MM.1S (cell line): ENCODE measurements around the gene LHPP.

Source experiments
- DNase-seq: peaks from one replicate; pipeline ENCODE4 v3.0.0-alpha.2; 2015
- H2AFZ ChIP-seq: fragments of 300-600 bp; sonication (generic); 2 replicates; pipeline ENCODE4 v1.6.0; 2016; ENCODE audit warnings: antibody characterized with exemption, low read length
- H3F3A ChIP-seq: fragments of 300-600 bp; sonication (generic); 2 replicates; pipeline ENCODE4 v1.6.1; 2016; ENCODE audit warnings: mild to moderate bottlenecking, antibody characterized with exemption, low read length, moderate library complexity, mixed read lengths; ENCODE audit not compliant: insufficient read depth
- H3K27ac ChIP-seq: fragments of 300-600 bp; sonication (generic); 2 replicates; pipeline ENCODE4 v1.5.1; 2016; ENCODE audit warnings: mild to moderate bottlenecking, low read length
- H3K27me3 ChIP-seq: fragments of 300-600 bp; sonication (generic); replicated peaks from 2 replicates; pipeline ENCODE4 v1.6.0; 2016; ENCODE audit warnings: low read length; ENCODE audit not compliant: insufficient read depth
- H3K36me3 ChIP-seq: fragments of 300-600 bp; sonication (generic); replicated peaks from 2 replicates; pipeline ENCODE4 v1.6.1; 2016; ENCODE audit warnings: mild to moderate bottlenecking, low read length, mixed read lengths; ENCODE audit not compliant: insufficient read depth
- H3K4me1 ChIP-seq: fragments of 300-600 bp; sonication (generic); 2 replicates; pipeline ENCODE4 v1.6.1; 2016; ENCODE audit warnings: low read length, mixed read lengths
- H3K4me2 ChIP-seq: fragments of 300-600 bp; sonication (generic); 2 replicates; pipeline ENCODE4 v1.6.0; 2016; ENCODE audit warnings: low read depth, low read length
- H3K4me3 ChIP-seq: fragments of 300-600 bp; sonication (generic); 2 replicates; pipeline ENCODE4 v1.5.1; 2016; ENCODE audit warnings: low read length, mixed read lengths
- H3K79me2 ChIP-seq: fragments of 300-600 bp; sonication (generic); 2 replicates; pipeline ENCODE4 v1.6.1; 2016; ENCODE audit warnings: mixed run types, low read length, mixed read lengths
- H3K9ac ChIP-seq: fragments of 300-600 bp; sonication (generic); 2 replicates; pipeline ENCODE4 v1.6.1; 2016; ENCODE audit warnings: low read length, mixed read lengths
- H3K9me2 ChIP-seq: fragments of 300-600 bp; sonication (generic); replicated peaks from 2 replicates; pipeline ENCODE4 v1.6.1; 2016; ENCODE audit warnings: mild to moderate bottlenecking, low read length, mixed read lengths; ENCODE audit not compliant: insufficient read depth
- H3K9me3 ChIP-seq: fragments of 300-600 bp; sonication (generic); replicated peaks from 2 replicates; pipeline ENCODE4 v1.6.1; 2016; ENCODE audit warnings: mild to moderate bottlenecking, low read length, mixed read lengths; ENCODE audit not compliant: insufficient read depth
- H4K20me1 ChIP-seq: fragments of 300-600 bp; sonication (generic); 2 replicates; pipeline ENCODE4 v1.6.1; 2016; ENCODE audit warnings: mild to moderate bottlenecking, low read length, moderate library complexity, mixed read lengths; ENCODE audit not compliant: insufficient read depth
- EZH2 ChIP-seq: fragments of 300-600 bp; sonication (generic); optimal IDR thresholded peaks from 2 replicates; pipeline ENCODE3; 2017; ENCODE audit warnings: low read depth, mild to moderate bottlenecking, antibody characterized with exemption, low read length, mixed read lengths
- EZH2phosphoT487 ChIP-seq: fragments of 300-600 bp; sonication (generic); IDR thresholded peaks from 2 replicates; pipeline ENCODE4 v1.6.1; 2018; ENCODE audit warnings: antibody characterized with exemption, low read length
- TF ChIP-seq, protein P1 (sequence below): fragments of 300-600 bp; sonication (generic); IDR thresholded peaks from 2 replicates; pipeline ENCODE4 v1.5.1; 2016; ENCODE audit warnings: antibody characterized with exemption, low read length, mixed read lengths

The LHPP gene

DNA sequence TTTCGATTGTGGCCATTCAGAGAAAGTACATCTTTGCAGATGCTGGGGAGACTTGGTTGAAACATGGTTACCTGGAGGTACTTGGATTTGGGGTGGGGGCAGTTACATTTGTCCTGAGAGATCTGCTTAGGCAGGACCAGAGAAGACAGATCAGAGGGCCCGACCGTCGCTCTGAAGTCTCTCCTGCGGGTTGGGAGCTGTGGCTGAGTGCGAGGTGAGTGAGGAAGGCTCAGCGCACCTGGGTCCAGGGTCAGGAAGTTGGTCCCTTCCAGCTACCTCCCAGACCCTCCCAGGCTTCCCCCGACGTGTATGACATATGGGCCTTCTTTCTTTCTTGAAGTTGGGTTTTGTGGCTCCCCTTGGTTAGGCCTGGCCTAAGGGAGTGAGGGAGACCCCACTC is 56.3 kb downstream of the LHPP start:
- TF ChIP-seq, protein P1, sequence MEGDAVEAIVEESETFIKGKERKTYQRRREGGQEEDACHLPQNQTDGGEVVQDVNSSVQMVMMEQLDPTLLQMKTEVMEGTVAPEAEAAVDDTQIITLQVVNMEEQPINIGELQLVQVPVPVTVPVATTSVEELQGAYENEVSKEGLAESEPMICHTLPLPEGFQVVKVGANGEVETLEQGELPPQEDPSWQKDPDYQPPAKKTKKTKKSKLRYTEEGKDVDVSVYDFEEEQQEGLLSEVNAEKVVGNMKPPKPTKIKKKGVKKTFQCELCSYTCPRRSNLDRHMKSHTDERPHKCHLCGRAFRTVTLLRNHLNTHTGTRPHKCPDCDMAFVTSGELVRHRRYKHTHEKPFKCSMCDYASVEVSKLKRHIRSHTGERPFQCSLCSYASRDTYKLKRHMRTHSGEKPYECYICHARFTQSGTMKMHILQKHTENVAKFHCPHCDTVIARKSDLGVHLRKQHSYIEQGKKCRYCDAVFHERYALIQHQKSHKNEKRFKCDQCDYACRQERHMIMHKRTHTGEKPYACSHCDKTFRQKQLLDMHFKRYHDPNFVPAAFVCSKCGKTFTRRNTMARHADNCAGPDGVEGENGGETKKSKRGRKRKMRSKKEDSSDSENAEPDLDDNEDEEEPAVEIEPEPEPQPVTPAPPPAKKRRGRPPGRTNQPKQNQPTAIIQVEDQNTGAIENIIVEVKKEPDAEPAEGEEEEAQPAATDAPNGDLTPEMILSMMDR: no peak
- TF ChIP-seq EZH2phosphoT487 (no peak), EZH2 (no peak)
- Histone ChIP-seq H3F3A (no peaks in the 10 kb centered on the region), H2AFZ (no peak overlapping the region), H3K27ac (no peak overlapping the region), H3K79me2 (no peaks in the 10 kb centered on the region), H3K4me1 (no peaks in the 10 kb centered on the region), H3K36me3 (no peaks in the 10 kb centered on the region), H3K4me3 (no peak overlapping the region), H3K9me3 (no peaks in the 10 kb centered on the region), H3K9me2 (no peaks in the 10 kb centered on the region), H3K4me2 (no peak overlapping the region), H3K9ac (no peak overlapping the region), H3K27me3 (no peaks in the 10 kb centered on the region), H4K20me1 (no peaks in the 10 kb centered on the region)
- DNase-seq: no peak

DNA sequence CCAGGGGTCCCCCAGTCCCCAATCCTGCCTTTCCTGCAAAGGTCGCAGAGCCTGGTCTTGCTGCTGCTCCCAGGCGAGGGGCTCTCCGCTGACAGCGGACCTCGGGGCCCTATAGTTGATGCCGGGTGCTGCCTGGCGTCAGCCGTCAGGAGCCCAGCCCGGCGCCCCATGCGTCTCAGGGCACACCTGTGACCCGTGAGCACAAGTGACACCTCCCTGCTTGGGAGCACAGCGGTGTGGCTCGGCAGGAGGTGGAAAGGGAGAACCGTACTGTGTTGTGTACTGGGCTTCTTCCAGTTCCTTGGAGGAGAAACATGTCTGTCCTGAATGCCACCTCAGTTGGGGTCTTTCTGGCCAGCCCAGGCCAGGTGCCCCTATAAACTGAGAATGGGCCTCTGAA is 56.7 kb downstream of the LHPP start:
- H3K9me3 ChIP-seq: no peaks in the 10 kb centered on the region
- H3K4me3 ChIP-seq: no peak overlapping the region
- TF ChIP-seq, protein P1: no peak
- TF ChIP-seq EZH2phosphoT487 (no peak), EZH2 (no peak)
- H3K79me2 ChIP-seq: no peaks in the 10 kb centered on the region
- H4K20me1 ChIP-seq: no peaks in the 10 kb centered on the region
- no peaks in the 10 kb centered on the region for H3K27me3 ChIP-seq
- no peak overlapping the region for H3K27ac ChIP-seq
- DNase-seq: no peak
- no peaks in the 10 kb centered on the region for H3F3A ChIP-seq
- H3K4me2 ChIP-seq: no peak overlapping the region
- peaks cover 3% of the 10 kb centered on the region; the same call in 1 of the 2 replicates for H3K4me1 ChIP-seq
- no peaks in the 10 kb centered on the region for H3K36me3 ChIP-seq
- no peak overlapping the region for H3K9ac ChIP-seq
- no peak overlapping the region for H2AFZ ChIP-seq
- no peaks in the 10 kb centered on the region for H3K9me2 ChIP-seq

GRCh38 chr10:124520558-124521428 is 59.2 kb downstream of the LHPP start:
- no peak overlapping the region for H3K27ac ChIP-seq

More at GRCh38 chr10:124520558-124521428, 59.2 kb downstream of the LHPP start:
- H3K4me1 ChIP-seq: peaks cover 8% of the 10 kb centered on the region; the same call in 1 of the 2 replicates
- H2AFZ ChIP-seq: no peak overlapping the region
- no peaks in the 10 kb centered on the region for H3F3A ChIP-seq
- H3K9me2 ChIP-seq: no peaks in the 10 kb centered on the region
- H3K79me2 ChIP-seq: no peaks in the 10 kb centered on the region
- no peaks in the 10 kb centered on the region for H3K36me3 ChIP-seq
- no peak overlapping the region for H3K4me2 ChIP-seq
- TF ChIP-seq, protein P1: no peak
- TF ChIP-seq EZH2phosphoT487 (no peak), EZH2 (no peak)
- no peak for DNase-seq
- no peaks in the 10 kb centered on the region for H3K9me3 ChIP-seq
- H3K27me3 ChIP-seq: no peaks in the 10 kb centered on the region
- H3K9ac ChIP-seq: no peak overlapping the region
- H4K20me1 ChIP-seq: no peaks in the 10 kb centered on the region
- H3K4me3 ChIP-seq: no peak overlapping the region
